ENCODE data around the gene GAS6.

GRCh38 chr13:113912596-113912995, 48.7 kb upstream of the GAS6 start:
- TF ChIP-seq, protein P1, sequence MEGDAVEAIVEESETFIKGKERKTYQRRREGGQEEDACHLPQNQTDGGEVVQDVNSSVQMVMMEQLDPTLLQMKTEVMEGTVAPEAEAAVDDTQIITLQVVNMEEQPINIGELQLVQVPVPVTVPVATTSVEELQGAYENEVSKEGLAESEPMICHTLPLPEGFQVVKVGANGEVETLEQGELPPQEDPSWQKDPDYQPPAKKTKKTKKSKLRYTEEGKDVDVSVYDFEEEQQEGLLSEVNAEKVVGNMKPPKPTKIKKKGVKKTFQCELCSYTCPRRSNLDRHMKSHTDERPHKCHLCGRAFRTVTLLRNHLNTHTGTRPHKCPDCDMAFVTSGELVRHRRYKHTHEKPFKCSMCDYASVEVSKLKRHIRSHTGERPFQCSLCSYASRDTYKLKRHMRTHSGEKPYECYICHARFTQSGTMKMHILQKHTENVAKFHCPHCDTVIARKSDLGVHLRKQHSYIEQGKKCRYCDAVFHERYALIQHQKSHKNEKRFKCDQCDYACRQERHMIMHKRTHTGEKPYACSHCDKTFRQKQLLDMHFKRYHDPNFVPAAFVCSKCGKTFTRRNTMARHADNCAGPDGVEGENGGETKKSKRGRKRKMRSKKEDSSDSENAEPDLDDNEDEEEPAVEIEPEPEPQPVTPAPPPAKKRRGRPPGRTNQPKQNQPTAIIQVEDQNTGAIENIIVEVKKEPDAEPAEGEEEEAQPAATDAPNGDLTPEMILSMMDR (IDR thresholded peaks at IDR 0.05; ENCODE audit: low read depth, low read length), result no peak
- no peak for TF ChIP-seq EZH2phosphoT487 (IDR thresholded peaks at IDR 0.05; ENCODE audit: low read depth)

Data from OCI-LY3 (cell line).